NCI-H226 (cell line): ENCODE results near the gene PTGER1.
A peak's percentile ranks its signal among the peaks of the same experiment; 100 is the strongest.
"Not testable (repeated sequence)": the region's sequence is repeated elsewhere in the genome, so short reads cannot be mapped to it uniquely, and the experiment has no call there.

ENCODE experiments used
- DNase-seq: peaks from one replicate; pipeline ENCODE4 v3.0.0-alpha.2; 2015

PTGER1 gene

DNA sequence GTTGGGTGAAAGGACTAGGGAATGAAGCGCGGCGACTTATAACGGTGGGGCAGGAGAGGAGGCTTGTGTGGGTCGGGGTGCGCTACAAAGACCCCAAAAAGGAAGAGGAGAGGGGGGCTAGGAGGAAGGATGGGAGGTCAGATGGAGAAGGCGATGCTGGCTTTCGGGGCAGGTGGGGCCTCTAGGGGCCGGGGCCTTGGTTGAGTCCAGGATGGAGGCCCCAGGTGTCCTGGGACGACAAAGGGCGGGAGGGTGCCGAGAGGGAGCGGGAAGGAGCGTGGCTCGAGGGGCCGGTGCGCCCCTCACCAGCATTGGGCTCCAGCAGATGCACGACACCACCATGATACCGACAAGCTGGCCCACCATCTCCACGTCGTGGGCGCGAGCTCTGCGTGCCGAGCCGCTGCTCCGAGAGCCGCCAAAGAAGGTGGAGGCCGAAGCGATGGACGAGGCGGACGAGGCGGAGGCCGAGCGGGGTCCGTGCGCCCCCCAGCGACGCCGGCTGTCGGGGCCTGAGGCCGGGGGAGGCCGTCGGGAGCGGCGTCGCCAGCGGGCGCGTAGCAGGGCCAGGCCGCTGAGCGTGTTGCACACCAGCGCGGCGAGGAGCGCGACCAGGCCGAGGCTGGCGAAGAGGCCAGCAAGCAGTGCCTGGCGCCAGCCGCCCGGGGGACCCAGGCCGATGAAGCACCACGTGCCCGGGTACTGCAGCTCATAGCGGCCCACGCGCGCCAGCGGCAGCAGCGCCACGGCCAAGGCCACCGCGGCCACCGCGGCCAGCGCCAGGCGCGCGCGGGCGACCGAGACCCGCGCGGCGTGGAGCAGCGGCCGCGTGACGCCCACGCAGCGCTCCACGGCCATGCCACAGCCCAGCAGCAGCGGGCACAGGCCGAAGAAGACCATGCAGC, 1.8 kb downstream of the PTGER1 start:
- DNase-seq: no peak

DNA sequence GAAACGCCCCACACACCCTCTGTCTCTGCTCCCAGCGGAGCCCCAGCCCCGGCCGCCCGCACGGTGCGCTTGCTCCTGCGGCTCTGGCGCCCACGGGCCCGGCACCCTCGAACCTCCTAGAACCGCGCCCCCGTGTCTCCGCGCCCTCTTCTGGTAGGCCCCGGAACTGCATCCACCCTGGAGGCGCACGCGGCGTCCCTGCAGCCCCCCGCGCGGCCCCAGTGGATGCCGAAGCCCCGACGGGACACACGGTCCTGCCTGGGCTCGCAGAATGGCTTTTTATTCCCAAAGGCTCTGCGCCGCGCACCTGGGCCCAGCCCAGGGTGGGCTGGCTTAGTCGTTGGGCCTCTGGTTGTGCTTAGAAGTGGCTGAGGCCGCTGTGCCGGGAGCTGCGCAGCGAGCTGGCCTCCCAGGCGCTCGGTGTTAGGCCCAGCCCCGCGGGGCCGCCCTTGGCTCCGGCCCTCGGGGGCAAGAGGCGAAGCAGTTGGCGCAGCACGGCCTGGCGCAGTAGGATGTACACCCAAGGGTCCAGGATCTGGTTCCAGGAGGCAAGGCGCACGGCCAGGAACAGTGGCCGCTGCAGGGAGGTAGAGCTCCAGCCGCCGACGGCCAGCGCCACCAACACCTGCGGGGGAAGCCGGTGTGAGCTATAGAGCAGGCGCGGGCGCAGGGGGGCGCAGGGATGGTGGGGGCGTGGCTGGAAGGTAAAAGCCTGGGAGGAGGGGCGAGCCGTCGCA, 2.8 kb downstream of the PTGER1 start:
- DNase-seq: no peak

DNA sequence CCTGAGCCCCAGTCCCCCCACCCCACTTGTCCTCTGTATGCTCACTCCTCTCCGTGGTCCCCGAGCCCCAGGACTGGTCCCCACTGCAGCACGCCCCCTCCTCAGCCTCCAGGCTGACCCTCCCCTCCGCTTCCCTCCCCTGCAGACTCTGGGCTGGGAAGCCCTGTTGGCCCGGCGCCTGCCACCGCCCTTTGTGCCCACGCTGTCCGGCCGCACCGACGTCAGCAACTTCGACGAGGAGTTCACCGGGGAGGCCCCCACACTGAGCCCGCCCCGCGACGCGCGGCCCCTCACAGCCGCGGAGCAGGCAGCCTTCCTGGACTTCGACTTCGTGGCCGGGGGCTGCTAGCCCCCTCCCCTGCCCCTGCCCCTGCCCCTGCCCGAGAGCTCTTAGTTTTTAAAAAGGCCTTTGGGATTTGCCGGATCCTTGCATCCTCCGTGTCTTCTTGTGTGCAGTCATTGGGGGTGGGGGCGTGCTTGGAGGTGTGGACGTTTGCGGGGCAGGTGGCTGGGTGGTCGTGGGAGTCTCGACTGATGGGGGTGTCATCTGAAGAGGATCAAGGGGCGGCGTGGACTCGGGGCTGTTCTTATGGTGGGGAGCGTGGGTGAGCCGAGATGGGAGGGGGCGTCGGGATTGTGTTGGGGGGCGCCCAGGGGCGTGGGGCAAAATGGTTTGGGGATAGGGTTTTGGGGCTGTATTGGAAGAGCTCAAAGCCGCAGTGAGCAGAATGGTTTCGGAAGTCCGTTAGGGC, 3.5 kb downstream of the PTGER1 start:
- DNase-seq: no peak

DNA sequence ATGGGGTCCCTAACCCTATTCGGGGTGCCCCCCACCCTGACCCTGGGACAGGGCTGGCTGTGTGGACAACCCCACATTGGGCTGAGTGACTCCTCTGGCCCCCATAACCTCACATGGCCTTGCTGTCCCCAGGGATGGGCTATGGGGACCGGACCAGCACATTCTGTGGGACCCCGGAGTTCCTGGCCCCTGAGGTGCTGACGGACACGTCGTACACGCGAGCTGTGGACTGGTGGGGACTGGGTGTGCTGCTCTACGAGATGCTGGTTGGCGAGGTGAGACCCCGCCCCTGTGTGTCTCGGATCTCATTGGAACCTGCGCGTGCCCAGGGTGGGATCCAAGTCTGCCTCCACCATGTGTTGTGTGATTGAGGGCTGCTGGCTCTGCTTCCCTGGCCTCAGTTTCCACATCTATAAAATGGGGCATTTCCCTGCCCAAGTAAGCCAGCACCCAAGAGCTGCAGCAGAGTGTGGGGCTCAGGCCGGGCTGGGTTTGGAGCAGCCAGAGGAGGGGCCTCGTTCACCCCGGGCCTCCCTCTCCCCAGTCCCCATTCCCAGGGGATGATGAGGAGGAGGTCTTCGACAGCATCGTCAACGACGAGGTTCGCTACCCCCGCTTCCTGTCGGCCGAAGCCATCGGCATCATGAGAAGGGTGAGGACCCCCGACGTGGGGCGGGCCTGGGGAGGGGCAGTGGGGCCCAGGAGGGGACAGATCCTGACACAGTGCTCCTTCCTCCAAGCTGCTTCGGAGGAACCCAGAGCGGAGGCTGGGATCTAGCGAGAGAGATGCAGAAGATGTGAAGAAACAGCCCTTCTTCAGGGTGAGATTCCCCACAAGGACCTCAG, 4.9 kb downstream of the PTGER1 start:
- DNase-seq: no peak

DNA sequence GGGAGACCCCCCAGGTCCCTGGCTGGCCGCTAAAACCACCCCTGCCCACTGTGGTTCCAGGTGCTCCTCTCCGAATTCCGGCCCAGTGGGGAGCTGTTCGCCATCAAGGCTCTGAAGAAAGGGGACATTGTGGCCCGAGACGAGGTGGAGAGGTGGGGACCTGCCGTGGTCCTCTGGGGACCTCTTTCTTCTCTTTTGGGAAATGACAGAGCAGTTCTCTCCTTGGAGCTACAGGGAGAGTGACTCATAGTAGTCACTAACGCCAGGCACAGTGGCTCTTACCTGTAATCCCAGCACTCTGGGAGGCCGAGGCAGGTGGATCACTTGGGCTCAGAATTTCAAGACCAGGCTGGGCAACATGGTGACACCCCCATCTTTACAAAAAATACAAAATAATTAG, 7.3 kb downstream of the PTGER1 start:
- DNase-seq: no peak

DNA sequence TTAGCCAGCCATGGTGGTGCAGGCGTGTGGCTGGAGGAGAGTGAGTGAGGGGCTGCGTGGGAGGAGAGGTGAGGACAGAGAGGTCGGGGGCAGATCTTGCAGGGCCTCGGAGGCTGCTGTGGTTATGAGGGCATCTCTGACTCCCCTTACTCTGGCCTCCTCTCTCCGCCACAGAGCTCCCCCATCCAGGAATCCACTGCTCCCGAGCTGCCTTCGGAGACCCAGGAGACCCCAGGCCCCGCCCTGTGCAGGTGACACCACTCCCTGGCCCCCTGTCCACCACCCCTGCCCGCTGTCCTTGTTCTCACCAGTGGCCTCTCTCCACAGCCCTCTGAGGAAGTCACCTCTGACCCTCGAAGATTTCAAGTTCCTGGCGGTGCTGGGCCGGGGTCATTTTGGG, 7.8 kb downstream of the PTGER1 start:
- no peak for DNase-seq

DNA sequence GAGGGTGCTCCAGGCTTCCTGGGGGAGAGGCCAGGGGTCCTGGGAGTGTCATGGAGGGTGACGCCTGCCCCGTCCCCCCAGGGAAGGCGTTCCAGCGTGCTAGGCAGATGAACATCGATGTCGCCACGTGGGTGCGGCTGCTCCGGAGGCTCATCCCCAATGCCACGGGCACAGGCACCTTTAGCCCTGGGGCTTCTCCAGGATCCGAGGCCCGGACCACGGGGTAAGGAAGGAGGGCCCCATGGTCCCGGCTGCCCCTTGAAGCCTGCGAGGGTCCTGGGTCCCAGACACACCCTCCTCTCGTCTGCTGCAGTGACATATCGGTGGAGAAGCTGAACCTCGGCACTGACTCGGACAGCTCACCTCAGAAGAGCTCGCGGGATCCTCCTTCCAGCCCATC, 11.4 kb downstream of the PTGER1 start:
- no peak for DNase-seq

DNA sequence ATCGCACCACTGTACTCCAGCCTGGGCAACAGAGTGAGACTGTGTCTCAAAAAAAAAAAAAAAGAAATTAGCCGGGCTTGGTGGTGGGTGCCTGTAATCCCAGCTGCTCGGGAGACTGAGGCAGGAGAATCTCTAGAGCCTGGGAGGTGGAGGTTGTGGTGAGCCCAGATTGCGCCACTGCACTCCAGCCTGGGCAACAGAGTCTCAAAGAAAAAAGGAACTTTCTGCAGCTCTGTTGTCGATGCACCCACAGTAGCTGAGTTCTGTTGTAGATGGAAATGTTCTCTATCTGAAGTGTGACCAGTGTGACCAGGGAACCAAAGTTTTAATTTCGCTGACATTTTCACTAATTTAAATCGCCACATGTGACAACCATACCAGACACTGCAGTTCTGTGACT, 12.8 kb downstream of the PTGER1 start:
- not testable (repeated sequence) for DNase-seq

DNA sequence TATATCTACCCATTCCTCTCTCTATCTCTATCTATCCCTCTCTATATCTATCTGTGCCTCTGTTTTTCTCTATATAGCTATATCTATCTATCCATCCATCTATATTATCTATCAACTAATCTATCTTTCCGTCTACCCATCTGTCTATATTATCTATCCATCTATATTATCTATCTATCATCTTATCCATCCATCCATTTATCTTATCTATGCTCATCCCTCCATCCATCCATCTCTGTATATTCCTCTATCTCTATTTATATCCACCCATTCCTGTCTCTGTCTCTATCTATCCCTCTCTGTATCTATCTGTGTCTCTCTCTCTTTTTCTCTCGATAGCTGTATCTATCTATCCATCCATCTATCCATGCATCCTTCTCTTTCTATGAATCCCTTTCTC, 14.2 kb downstream of the PTGER1 start:
- no peak for DNase-seq

DNA sequence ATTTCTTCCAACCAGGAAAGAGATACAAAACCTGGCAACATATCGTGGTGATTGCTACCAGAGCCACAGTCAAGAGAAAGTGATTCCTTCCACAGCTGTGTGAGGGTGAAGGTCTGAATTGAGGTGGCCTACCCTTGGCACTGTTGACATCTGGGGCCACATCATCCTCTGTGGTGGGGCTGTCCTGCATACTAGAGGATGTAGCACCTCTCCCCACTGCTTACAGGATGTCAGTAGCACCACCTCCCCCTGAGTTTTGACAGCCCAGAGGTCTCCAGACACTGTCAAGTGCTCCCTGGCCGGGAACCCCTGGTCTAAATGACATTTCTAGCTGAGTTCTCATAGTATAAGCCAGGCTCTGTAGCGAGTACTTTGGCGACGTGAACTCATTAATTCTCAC, 15.5 kb downstream of the PTGER1 start:
- no peak for DNase-seq

DNA sequence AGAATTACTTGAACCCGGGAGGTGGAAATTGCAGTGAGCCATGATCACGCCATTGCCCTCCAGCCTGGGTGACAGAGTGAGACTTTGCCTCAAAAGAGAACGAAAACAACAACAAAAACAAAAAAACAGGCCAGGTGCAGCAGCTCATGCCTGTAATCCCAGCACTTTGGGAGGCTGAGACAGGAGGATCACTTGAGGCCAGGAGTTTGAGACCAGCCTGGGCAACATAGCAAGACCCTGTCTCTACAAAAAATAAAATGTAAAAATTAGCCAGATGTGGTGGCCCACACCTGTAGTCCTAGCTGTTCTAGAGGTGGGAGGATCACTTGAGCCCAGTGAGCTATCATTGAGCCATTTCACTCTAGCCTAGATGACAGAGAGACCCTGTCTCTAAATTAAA, 22.9 kb downstream of the PTGER1 start:
- not testable (repeated sequence) for DNase-seq

DNA sequence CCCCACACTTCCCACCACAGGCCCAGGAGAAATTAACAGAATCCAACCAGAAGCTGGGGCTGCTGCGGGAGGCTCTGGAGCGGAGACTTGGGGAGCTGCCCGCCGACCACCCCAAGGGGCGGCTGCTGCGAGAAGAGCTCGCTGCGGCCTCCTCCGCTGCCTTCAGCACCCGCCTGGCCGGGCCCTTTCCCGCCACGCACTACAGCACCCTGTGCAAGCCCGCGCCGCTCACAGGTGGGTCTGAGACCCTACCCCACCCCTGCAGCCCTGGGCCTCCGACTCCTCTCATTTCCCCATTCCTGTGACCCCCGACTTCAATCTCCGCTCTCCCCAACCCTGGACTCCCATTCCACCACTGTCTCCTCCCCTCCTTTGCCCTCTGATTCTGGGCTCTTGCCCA, 24.3 kb downstream of the PTGER1 start:
- no peak for DNase-seq

DNA sequence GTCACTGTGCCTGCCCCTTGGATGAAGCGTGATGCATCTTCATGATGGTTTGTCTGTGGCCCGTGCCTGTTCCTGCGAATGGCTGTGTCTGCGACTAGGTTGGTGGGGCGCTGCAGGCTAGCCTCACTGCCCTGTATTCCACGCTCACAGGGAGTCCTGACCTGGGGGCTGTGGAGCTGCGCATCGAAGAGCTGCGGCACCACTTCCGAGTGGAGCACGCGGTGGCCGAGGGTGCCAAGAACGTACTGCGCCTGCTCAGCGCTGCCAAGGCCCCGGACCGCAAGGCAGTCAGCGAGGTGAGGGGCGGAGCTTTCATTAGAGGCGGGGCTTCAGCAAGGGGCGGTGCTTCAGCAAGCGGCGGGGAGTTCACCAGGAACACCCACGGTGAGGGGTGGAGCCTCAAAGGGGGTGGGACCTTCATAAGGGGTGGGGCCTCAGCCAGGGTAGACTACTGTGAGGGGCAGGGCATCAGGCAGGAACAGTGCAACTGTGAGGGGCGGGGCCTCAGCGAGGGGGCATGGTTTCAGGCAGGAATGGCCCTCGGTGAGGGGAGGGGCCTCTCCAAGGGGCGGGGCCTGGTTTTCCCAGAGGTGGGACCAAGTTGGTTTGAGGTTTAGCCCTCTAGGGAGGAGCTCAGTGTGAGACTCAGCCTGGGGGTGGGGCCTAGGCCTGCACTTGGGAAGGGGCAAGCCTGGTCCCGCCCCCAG, 24.8 kb downstream of the PTGER1 start:
- DNase-seq: peak; percentile 40

DNA sequence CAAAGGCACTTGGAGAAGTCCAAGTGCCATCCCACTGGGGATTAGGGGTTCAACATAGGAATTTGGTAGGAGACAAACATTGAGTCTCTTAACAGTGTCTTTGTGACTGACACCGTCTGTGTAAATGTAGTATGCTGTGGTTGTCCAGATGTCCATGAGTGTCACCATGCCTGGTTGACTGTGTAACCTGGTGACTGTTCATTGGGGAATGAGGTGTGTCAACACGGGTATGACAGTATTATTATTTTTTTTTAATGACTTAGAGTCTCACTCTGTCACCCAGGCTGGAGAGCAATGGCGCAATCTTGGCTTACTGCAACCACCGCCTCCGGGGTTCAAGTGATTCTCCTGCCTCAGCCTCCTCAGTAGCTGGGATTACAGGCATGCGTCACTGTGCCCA, 25.8 kb downstream of the PTGER1 start:
- DNase-seq: no peak

DNA sequence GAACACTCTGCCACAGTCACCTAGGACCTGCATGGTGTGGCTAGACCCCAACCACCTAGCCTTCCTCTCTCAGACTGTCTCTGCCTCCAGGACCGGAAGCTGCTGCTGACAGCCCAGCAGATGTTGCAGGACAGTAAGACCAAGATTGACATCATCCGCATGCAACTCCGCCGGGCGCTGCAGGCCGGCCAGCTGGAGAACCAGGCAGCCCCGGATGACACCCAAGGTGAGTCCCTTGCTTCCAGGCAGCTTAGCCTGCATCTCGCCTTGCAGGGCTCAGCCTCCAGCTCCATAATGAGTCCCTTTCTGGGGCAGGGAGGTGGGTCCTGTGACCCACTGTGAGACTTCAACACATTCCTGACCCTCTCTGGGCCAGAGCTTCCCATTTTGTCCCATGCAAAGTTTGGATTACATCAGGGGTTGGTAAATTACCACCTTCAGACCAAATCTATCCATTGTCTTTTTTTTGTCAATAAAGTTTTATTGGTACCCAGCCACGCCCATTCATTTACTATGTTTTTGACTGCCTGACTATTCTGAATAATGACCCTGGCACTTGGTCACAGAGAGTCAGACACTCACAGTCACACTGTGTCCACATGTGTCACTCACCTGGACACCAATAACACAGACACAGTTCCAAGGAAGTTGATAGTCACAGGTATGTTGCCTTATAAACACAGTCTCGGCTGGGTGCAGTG, 28.7 kb downstream of the PTGER1 start:
- no peak for DNase-seq

DNA sequence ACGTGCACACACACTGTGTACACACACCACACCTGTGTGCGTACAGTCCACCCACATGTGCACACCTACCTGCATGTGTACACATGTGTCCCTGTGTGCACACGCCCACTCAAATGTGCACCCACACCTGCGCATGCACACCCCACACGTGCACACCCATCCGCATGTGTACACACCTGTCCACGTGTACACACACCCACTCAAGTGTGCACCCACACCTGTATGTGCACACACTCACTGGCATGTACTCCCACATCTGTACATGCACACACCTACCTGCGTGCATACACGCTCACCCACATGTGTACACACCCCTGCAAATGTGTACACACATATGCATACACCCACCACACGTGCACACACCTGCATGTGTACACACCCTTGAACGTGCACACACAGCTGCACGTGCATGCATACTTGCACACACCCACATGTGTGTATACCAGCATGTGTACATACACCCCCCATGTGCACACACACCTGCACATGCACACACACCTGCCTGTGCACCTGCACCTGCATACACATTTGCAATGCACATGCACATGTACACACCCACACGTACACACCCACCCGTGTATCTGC, 31.4 kb downstream of the PTGER1 start:
- no peak for DNase-seq

DNA sequence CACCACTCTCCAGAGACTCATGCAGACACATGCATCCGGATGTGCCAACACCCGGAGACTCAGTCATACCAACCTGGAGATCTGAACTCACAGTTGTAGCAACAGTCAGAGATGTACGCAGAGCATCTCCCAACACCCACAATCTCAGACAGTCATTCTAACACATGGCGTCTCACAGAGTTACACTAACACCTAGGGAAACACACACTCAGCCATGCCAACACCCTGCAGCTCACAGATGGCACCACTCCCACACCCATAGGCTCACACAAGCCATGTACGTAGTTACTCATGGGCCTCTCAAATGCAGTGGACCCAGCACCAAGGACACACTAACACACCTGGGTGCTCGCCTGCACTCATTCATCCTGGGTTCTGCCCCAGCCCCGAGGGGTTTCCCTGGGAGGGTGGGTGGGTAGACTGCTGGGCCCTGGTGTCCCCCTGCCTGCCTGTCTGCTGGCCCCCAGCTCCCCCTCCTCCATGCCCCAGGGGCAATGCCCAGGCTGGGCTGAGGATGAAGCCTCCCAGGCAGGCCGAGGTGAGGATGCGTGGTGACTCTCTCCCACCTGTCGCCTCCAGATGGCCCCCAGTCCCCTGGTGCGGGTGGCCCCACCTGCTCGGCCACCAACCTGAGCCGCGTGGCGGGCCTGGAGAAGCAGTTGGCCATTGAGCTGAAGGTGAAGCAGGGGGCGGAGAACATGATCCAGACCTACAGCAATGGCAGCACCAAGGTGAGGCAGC, 32.1 kb downstream of the PTGER1 start:
- DNase-seq: no peak

DNA sequence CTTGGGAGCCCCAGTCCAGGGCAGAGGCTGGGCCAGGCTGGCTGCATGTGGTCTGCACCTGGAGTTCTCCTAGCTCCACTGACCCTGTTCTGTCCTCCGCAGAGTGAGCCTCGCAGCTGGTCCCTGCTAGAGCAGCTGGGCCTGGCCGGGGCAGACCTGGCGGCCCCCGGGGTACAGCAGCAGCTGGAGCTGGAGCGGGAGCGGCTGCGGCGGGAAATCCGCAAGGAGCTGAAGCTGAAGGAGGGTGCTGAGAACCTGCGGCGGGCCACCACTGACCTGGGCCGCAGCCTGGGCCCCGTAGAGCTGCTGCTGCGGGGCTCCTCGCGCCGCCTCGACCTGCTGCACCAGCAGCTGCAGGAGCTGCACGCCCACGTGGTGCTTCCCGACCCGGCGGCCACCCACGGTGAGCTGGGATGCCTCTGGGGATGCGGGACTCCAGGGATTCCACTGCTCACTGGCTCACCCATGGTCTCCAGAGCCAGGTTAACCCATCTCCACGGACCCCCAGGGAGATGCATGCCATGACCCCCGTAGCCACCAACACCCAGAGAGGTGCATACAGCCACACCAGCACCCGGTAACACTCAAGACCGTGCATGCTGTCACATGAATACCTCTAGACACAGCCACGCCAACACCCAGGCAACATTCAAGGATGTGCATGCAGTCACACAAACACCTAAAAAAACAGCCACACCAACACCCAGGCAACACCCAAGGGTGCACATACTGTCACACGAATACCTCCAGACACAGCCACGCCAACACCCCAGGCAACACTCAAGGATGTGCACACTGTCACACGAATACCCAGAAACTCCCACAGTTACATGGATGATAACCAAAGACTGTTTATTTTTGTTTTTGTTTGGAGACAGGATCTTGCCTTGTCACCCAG, 33.9 kb downstream of the PTGER1 start:
- no peak for DNase-seq

DNA sequence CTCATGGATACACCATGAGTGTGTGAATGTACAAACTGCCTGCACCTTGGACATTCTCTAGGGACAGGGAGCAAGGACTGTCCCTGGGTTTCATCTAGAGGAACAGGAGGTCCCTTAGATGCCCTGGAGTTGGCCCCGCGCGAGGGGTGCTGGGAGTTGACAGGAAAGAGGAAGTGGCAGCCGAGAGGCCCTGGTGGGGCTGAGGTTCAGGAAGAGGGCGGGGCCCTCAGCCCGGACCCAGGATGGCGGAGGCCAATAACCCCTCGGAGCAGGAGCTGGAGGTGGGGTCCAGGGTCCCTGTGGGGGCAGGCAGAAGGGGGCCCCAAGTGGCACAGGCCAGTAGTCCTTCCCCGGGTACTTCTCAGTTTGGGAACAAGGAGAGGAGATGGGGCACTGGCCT, 35.1 kb downstream of the PTGER1 start:
- no peak for DNase-seq
